GM18517 (cell line): ENCODE data around the gene CELF2.

Experiments used
- ATAC-seq: cut with Tn5 transposase; IDR thresholded peaks from one replicate; pipeline ENCODE4 v1.9.1; 2021; ENCODE audit warnings: mild to moderate bottlenecking, moderate library complexity; ENCODE audit not compliant: unreplicated experiment

CELF2 gene

GRCh38 chr10:11020548-11020942, 2.9 kb downstream of the CELF2 start:
- no peak for ATAC-seq

DNA sequence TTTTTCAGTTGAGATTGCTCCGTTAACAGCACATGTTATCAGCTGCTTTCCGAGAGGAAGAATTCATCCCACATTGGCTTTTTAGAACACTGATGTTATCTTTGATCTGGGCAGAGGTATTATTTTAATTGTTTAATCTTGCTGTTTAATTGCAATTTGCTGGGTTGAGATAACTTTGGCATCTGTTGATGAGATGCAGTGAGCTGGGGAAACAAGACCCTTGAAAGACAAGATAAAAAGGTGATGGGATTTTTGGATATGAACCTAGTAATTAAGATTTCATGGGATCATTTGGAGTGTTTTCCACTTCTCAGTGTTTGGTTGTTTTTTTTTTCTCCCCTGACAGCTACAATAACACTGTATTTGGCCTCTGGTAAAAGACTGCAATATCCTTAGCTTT, 4.5 kb downstream of the CELF2 start:
- ATAC-seq: no peak

DNA sequence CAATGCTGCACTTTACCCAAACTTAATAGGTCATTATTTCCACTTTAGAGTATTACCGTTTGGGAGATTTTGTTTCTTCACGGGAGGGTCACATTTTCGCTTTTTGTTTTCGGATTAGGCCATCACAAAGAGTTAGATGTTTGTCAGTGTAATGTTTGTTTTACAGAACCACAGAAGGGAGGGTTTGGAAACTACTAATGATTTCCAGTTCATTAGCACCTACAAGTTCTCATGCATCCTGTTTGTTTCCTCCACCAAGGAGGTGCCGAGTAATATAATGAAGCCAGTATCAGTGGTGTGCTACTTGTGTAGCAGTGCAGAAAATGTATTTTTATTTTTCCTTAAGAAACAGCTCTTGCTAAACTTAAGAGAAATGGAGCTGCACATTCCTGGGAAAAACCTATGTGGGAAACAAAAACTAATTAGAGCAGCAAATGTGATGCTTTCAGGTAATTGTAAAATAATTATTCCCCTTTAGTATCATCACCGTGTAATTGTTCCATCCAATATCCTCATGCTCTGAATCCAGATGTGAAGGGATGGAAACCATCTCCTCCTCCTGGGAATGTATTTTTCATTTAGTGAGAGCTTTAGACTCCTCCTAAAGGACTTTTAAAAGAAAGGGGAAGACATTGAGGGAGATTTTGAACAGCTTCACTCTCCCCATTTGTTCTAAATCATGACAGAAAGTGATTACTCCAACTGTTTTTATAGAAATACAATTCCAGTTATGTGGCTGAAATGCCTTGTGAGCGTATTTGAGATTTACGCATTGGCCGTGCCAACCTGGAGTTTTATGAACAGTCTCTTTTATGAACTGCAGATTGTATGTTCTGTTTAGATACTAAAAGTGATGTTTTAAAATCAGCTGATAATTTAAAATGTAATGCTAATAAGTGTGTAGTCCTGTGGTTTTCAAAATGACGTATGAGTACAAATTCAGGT, 5.6 kb downstream of the CELF2 start:
- no peak for ATAC-seq

GRCh38 chr10:11024596-11024995, 6.9 kb downstream of the CELF2 start:
- no peak for ATAC-seq

DNA sequence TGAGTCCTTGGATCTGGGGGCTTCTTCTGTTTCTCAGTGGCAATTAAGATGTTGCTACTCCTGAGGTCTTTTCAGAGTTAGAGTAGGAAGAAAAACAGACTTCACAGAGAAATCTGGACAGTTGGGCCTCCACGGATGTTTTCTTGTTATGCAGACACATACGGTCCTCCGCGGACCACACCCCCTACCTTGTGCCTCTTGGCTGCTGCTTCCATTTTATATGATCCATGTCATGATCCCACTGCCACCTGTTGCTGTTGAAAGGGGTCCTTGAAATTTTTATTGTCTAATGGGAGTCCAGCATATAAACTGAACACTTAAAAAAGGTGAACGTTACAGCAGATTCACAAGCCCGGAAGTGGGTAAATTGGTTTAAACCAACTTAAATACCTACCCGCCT, 8.3 kb downstream of the CELF2 start:
- no peak for ATAC-seq

- no peak for ATAC-seq
Observed at GRCh38 chr10:11026773-11027172, 9.1 kb downstream of the CELF2 start.

- no peak for ATAC-seq
Observed at GRCh38 chr10:11034762-11035161, 17.1 kb downstream of the CELF2 start.

DNA sequence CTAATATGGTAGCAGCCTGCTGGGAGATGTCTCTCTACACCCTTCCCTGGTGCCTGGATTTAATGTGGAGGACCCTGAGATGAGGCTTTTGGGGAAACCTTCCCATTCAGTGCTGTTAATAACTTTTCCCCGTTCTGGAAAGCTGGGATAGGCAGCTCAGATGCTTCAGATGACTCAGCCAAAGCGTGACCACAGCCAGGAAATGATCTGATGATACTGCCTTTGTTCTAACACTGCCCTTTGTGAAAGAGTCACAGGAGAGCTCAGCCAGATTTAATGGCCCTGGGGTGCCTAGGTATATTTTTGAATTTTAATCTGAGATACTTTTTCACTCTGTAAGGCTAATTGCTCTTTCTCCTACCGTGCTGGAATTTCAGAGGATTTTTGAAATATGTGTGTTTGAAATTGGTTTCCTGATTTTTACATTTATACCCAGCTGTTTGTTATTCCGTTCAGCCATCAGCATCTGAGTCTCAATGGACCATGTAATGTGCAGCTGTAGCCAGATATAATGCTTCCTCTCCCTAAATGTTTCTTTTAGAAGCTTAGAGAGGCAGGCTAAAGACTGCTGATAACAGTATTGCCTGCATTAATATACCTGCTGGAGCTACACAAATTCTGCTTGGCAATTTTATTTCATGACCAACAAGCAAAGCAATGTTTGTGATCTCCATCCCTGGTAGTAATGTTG, 17.8 kb downstream of the CELF2 start:
- ATAC-seq: no peak

DNA sequence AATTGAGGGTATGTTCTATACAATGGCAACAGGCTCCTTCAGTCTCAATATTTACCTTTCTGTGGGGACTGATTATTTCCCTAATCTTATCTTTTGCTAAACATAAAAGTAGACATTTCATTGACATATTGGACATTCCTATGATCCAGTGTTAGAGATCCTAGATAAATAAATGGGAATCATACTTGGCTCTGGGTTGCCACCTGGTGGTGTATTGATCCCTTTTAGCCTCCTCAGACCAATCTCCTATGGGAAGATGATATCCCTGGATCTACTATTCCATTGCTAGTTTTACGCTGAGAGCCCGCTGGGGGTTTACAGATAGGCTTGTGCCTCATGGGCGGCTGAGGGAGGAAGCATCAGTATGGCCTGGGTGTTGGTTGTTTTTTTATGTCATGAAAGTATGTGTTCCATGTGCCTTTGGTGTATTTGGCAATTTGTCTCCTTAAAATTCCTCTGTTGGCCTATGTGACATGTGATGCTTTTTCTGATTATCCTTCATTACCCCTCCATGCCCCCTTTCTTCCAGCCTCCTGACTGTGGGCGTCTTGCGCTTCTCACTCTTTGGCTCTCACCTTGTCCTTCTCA, 18.8 kb downstream of the CELF2 start:
- no peak for ATAC-seq

- no peak for ATAC-seq
Observed at GRCh38 chr10:11037991-11038390, 20.3 kb downstream of the CELF2 start.

GRCh38 chr10:11042357-11042756, 24.7 kb downstream of the CELF2 start:
- no peak for ATAC-seq

- ATAC-seq: no peak
Observed at GRCh38 chr10:11043039-11043438, 25.4 kb downstream of the CELF2 start.

DNA sequence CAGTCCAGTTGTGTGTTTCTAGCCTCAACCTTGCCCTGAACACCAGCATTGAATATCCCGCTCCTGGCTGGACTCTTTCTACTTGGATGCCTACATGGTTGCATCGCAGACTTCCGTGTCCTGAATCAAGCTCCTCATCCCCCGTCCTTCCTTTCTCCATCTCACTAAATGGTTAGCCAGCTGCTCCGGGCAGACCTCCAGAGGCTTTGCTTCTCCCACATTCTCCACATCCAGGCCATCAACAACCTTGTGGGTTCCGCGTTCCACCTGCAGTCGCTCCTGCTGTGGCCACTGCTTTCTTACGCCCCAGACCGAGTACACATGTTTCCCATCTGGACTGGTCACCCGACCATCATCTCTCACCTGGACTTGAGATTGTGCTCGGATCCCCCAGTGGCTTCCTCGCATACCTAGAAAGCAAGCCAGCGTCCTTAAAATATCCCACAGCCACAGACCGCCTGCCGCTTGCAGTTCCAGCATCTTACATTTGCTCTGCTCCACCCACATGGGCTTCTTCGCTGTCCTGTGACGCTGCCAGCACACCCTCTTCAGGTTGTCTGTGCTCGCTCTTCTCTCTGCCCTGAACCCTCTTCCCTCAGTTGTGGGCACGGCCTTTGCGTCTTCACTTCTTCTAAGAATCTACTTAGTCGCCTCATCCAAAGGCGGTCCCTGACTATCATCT, 25.9 kb downstream of the CELF2 start:
- ATAC-seq: no peak

- ATAC-seq: no peak
Observed at GRCh38 chr10:11045487-11045886, 27.8 kb downstream of the CELF2 start.

DNA sequence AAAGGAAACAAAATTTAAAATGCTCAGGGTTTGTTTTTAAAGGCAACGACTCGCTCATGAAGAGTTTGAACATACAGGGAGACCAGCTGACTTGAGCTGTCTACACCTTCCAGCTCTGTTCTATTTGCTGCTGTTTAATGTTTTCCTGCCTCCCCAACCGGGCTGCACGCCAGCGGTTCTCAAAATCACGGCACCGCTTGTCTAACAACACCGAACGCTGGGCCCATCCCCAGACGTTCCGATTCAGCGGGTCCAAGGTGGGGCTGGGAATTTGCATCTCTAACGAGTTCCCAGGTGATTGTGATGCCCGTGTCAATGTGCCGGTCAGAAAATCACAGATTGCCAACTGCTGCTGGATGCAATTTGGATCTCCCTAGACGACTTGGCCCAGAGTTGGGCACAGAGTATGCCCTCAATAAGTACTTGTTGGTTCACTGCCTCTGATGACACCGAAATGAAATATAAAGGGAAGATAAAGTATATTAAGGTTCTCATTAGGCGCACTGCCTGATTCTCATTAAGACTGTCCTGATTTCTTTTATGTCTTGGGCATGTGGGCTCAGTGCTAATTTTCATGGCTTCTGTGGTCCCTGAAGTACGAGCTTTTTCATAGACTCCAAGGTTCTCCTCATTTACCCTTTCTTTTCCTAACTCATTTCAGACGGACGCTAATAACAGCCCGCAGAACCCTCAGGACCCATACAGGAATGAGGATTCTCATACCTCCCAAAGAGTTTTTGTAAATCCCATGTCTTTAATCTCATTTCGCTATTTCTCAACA, 28.5 kb downstream of the CELF2 start:
- no peak for ATAC-seq

- ATAC-seq: no peak
Observed at GRCh38 chr10:11046776-11047160, 29.1 kb downstream of the CELF2 start.

- ATAC-seq: no peak
Observed at GRCh38 chr10:11048707-11049278, 31.1 kb downstream of the CELF2 start.

- ATAC-seq: no peak
Observed at GRCh38 chr10:11049806-11050205, 32.1 kb downstream of the CELF2 start.

- ATAC-seq: no peak
Observed at GRCh38 chr10:11050301-11051287, 32.9 kb downstream of the CELF2 start.
